Right atrium auricular region (tissue), 2 donors: Measurements from ENCODE around the gene PDIA3. TPM values are rescaled to one million over a fixed set of nuclear protein-coding genes. Genes with fewer than 3 reads are reported as not detected.

Experiments used
- DNase-seq: peaks from one replicate; pipeline ENCODE4 v3.0.0-alpha.2; 2019; ENCODE audit warnings: low spot score
- H3K27ac ChIP-seq, 2 donors: fragments of 200-600 bp; sonication (generic); 1 replicate in 1 of 2; 2 replicates in 1 of 2; pipeline ENCODE4 v1.5.1; 2016 to 2019
- H3K27me3 ChIP-seq, 2 donors: fragments of 200-600 bp; sonication (generic); one replicate each; pipeline versions ENCODE4 v1.5.1 to v1.6.0; 2017 to 2019
- H3K36me3 ChIP-seq: fragments of 200-600 bp; sonication (generic); one replicate; pipeline ENCODE4 v1.5.1; 2016
- H3K4me1 ChIP-seq, 2 donors: fragments of 200-600 bp; sonication (generic); one replicate each; pipeline versions ENCODE4 v1.5.1 to v1.6.0; 2017 to 2019
- H3K4me3 ChIP-seq, 2 donors: fragments of 200-600 bp; sonication (generic); 1 replicate in 1 of 2; 2 replicates in 1 of 2; pipeline ENCODE4 v1.5.1; 2017 to 2019; ENCODE audit warnings: mild to moderate bottlenecking in 1 of 2, moderate library complexity in 1 of 2
- H3K9me3 ChIP-seq, 2 donors: fragments of 200-600 bp; sonication (generic); one replicate each; pipeline ENCODE4 v1.5.1; 2019
- CTCF ChIP-seq, 2 donors: fragments of 200-600 bp; sonication (generic); IDR thresholded peaks; one replicate each; pipeline ENCODE4 v1.5.1; 2019; ENCODE audit warnings: antibody characterized with exemption in 2 of 2
- total RNA-seq, 2 donors: library from RNA; depleted of rRNA; stranded (reverse); fragments of >200 nt; gene quantifications; one replicate each; pipeline ENCODE4 v1.1.0, GENCODE V29; 2016

Gene PDIA3
- total RNA-seq, 2 donors from 2014 or later: 77.9 to 82.4 TPM

GRCh38 chr15:43775411-43775965, 29.2 kb downstream of the PDIA3 start:
- H3K9me3 ChIP-seq: no peaks in the 10 kb centered on the region
- H3K27me3 ChIP-seq: no peaks in the 10 kb centered on the region
- peaks cover 0 to 21% of the 10 kb centered on the region in 2 donors for H3K4me1 ChIP-seq
- H3K36me3 ChIP-seq: peaks cover 37% of the 10 kb centered on the region
- no peak overlapping the region for H3K4me3 ChIP-seq
- H3K27ac ChIP-seq: peak overlapping the region; percentile 93 to 94
- DNase-seq: no peak
- TF ChIP-seq CTCF (IDR thresholded peaks at IDR 0.05): peak in 1 of 2 donors; percentile 48

- DNase-seq: no peak
- H3K27ac ChIP-seq: peak overlapping the region; percentile 93 to 94
- peak overlapping the region; percentile 52 to 70 for H3K4me3 ChIP-seq
- H3K27me3 ChIP-seq: no peaks in the 10 kb centered on the region
- no peak for TF ChIP-seq CTCF (IDR thresholded peaks at IDR 0.05)
- peaks cover 30% of the 10 kb centered on the region for H3K36me3 ChIP-seq
- no peaks in the 10 kb centered on the region for H3K9me3 ChIP-seq
- H3K4me1 ChIP-seq: peaks cover 0 to 21% of the 10 kb centered on the region in 2 donors
These were observed 30.0 kb downstream of the PDIA3 start for GRCh38 chr15:43776101-43776717.

GRCh38 chr15:43776718-43777266, 30.6 kb downstream of the PDIA3 start, which contains the start of gene ELL3:
ELL3 (minus strand) TSS chr15:43776966; CDS start chr15:43776901, 65 bp downstream.
- Histone ChIP-seq H3K4me1 (peaks cover 0 to 21% of the 10 kb centered on the region in 2 donors), H3K27ac (peak within 1 kb of the TSS; percentile 93 to 94), H3K36me3 (peaks cover 24% of the 10 kb centered on the region), H3K9me3 (no peaks in the 10 kb centered on the region), H3K27me3 (no peaks in the 10 kb centered on the region), H3K4me3 (peak within 1 kb of the TSS; percentile 52 to 70)
- no peak for DNase-seq
- no peak for TF ChIP-seq CTCF (IDR thresholded peaks at IDR 0.05)

GRCh38 chr15:43777267-43777914, 31.2 kb downstream of the PDIA3 start:
- Histone ChIP-seq H3K4me1 (peaks cover 0 to 21% of the 10 kb centered on the region in 2 donors), H3K27ac (peak overlapping the region; percentile 93 to 94), H3K27me3 (no peaks in the 10 kb centered on the region), H3K9me3 (no peaks in the 10 kb centered on the region), H3K4me3 (peak overlapping the region; percentile 52 to 70), H3K36me3 (peaks cover 18% of the 10 kb centered on the region)
- DNase-seq: peak; percentile 83
- peak; percentile 67 to 88 for TF ChIP-seq CTCF (IDR thresholded peaks at IDR 0.05)

- DNase-seq: no peak
- H3K27me3 ChIP-seq: no peaks in the 10 kb centered on the region
- H3K9me3 ChIP-seq: no peaks in the 10 kb centered on the region
- no peak for TF ChIP-seq CTCF (IDR thresholded peaks at IDR 0.05)
- H3K4me1 ChIP-seq: peaks cover 0 to 21% of the 10 kb centered on the region in 2 donors
- H3K36me3 ChIP-seq: peaks cover 2% of the 10 kb centered on the region
- no peak overlapping the region for H3K27ac ChIP-seq
- H3K4me3 ChIP-seq: no peak overlapping the region
These were observed 32.8 kb downstream of the PDIA3 start for GRCh38 chr15:43779016-43779415.
